Mesendoderm (in vitro differentiated cells): ENCODE measurements around the gene FAM216B.

Experiments used
- DNase-seq: peaks from one replicate; pipeline ENCODE4 v3.0.0; 2013
- H2AK5ac ChIP-seq: 2 replicates; pipeline ENCODE4 v1.6.1; 2013; ENCODE audit warnings: low read length, inconsistent platforms
- H2BK120ac ChIP-seq: 2 replicates; pipeline ENCODE4 v1.6.1; 2013; ENCODE audit warnings: low read depth, mild to moderate bottlenecking, low read length, moderate library complexity, mixed read lengths
- H2BK15ac ChIP-seq: replicated peaks from 2 replicates; pipeline ENCODE4 v1.6.1; 2013; ENCODE audit warnings: low read depth, mild to moderate bottlenecking, moderate library complexity
- H2BK5ac ChIP-seq: 2 replicates; pipeline ENCODE4 v1.6.1; 2013; ENCODE audit warnings: low read length, inconsistent platforms
- H3K18ac ChIP-seq: 2 replicates; pipeline ENCODE4 v1.6.1; 2013; ENCODE audit warnings: mild to moderate bottlenecking, low read length, mixed read lengths
- H3K23ac ChIP-seq: one replicate; pipeline ENCODE4 v1.6.1; 2013; ENCODE audit warnings: low read length
- H3K27ac ChIP-seq: 2 replicates; pipeline ENCODE4 v1.5.1; 2013; ENCODE audit warnings: low read depth, mild to moderate bottlenecking, inconsistent platforms, low read length, moderate library complexity
- H3K27me3 ChIP-seq: 2 replicates; pipeline ENCODE4 v1.6.1; 2013; ENCODE audit warnings: low read length, control low read depth, mild to moderate bottlenecking, inconsistent platforms; ENCODE audit not compliant: insufficient read depth, poor library complexity
- H3K36me3 ChIP-seq: 2 replicates; pipeline ENCODE4 v1.6.1; 2013; ENCODE audit warnings: low read length, inconsistent platforms; ENCODE audit not compliant: control insufficient read depth, insufficient read depth
- H3K4ac ChIP-seq: one replicate; pipeline ENCODE4 v1.6.1; 2013; ENCODE audit warnings: low read depth, mild to moderate bottlenecking, low read length, moderate library complexity
- H3K4me1 ChIP-seq: 2 replicates; pipeline ENCODE4 v1.6.1; 2013; ENCODE audit warnings: low read depth, low read length, inconsistent platforms; ENCODE audit not compliant: control insufficient read depth
- H3K4me2 ChIP-seq: 2 replicates; pipeline ENCODE4 v1.6.1; 2013; ENCODE audit warnings: low read length
- H3K4me3 ChIP-seq: 2 replicates; pipeline ENCODE4 v1.5.1; 2013; ENCODE audit warnings: mild to moderate bottlenecking, low read length
- H3K56ac ChIP-seq: one replicate; pipeline ENCODE4 v1.6.1; 2013; ENCODE audit warnings: low read length
- H3K79me1 ChIP-seq: 2 replicates; pipeline ENCODE4 v1.6.1; 2013; ENCODE audit warnings: low read length, inconsistent platforms
- H3K79me2 ChIP-seq: 2 replicates; pipeline ENCODE4 v1.6.1; 2013; ENCODE audit warnings: mild to moderate bottlenecking, low read length; ENCODE audit not compliant: control insufficient read depth, insufficient read depth
- H3K9ac ChIP-seq: 2 replicates; pipeline ENCODE4 v1.6.1; 2013; ENCODE audit warnings: low read length, inconsistent platforms
- H4K5ac ChIP-seq: one replicate; pipeline ENCODE4 v1.6.1; 2013; ENCODE audit warnings: low read length
- H4K8ac ChIP-seq: one replicate; pipeline ENCODE4 v1.6.1; 2013; ENCODE audit warnings: low read depth, mild to moderate bottlenecking, control low read depth, low read length, moderate library complexity
- WGBS: extraction: QIAGEN DNeasy Blood & Tissue Kit; methylation state at CpG from one replicate; pipeline ENCODE4 v1.1.7; 2013; ENCODE audit warnings: low lambda C conversion rate, missing lambda C conversion rate; ENCODE audit not compliant: insufficient coverage; ENCODE audit errors: extremely low coverage; 5-methylcytosine and 5-hydroxymethylcytosine counted together

FAM216B gene

DNA sequence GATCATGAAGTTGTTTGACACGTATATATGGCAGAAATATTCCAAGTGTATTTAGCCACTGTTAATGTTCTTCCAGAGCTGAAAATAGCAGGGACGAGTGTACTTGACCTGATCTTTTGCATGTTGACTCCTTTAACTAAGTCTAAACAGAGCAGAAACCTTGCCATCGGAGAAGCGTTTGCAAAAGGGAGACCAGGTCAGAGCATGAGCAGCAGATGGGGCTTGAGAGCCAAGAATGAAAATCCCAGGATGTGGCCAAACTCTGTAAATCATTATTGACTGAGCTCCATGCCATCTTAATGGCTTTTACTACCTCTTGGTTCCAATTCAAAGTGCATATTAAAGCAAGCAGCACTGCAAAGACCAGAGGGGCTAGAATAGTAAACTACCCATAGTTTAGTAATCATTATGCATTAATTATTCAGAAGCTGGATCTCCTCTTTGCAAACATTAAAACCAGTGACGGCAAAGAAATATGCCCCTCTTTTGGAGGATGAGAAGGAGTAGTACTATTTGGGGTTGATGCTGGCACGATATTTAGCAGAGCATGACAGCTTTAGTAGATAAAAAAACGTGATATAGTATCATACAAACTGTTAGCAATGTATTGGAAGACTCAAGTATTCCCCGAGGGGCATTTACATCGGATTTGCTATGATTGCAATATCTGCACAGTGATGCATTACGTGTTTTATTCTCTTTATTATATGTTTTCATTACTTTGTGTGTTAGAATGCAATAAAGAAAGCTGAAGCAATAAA, 55.7 kb downstream of the FAM216B start:
- Histone ChIP-seq H3K18ac (no peak overlapping the region), H3K4me1 (no peaks in the 10 kb centered on the region), H3K79me2 (no peaks in the 10 kb centered on the region), H2BK5ac (no peak overlapping the region), H2BK120ac (no peak overlapping the region), H3K23ac (no peak overlapping the region), H4K5ac (no peak overlapping the region), H3K9ac (no peak overlapping the region), H3K4me2 (no peak overlapping the region), H3K4ac (no peak overlapping the region), H3K56ac (no peak overlapping the region), H4K8ac (no peak overlapping the region), H3K27ac (no peak overlapping the region), H3K4me3 (no peak overlapping the region), H3K79me1 (no peaks in the 10 kb centered on the region), H2BK15ac (no peak overlapping the region), H3K36me3 (no peaks in the 10 kb centered on the region), H2AK5ac (no peak overlapping the region), H3K27me3 (no peaks in the 10 kb centered on the region)
- WGBS = no CpG with 5 or more reads among the region's 10 CpGs
- DNase-seq = peak; percentile 55
